ENCODE results near the gene GARNL3.

GRCh38 chr9:127232833-127233549 lies 31.6 kb upstream of the GARNL3 start:
- no peak for TF ChIP-seq CTCF (IDR thresholded peaks at IDR 0.05; ENCODE audit: insufficient read depth, low read length)
- no peak for TF ChIP-seq REST (IDR thresholded peaks at IDR 0.05; ENCODE audit: insufficient replicate concordance, low read depth)
- no peak for TF ChIP-seq POLR2AphosphoS5 (IDR thresholded peaks at IDR 0.05; ENCODE audit: low read depth)
- no peak for TF ChIP-seq GABPA (IDR thresholded peaks at IDR 0.05; ENCODE audit: low read depth)

All from HL-60 (cell line).